T-cell (primary cell): ENCODE measurements around the gene NEDD8. TPM values are rescaled to one million over a fixed set of nuclear protein-coding genes. Genes with fewer than 3 reads are reported as not detected.

Experiments used
- ATAC-seq, 4 experiments: fragments of 200-7000 bp in 3 of 4; fragments of 150-1000 bp in 1 of 4; cut with Tn5 transposase; replicated peaks in 1 of 4; 1 replicate in 3 of 4; 2 replicates in 1 of 4; pipeline ENCODE4 v1.10.0; 2021; ENCODE audit warnings: moderate library complexity in 3 of 4, mild to moderate bottlenecking in 2 of 4, moderate number of reproducible peaks in 1 of 4
- CTCF ChIA-PET, 2 donors: fragments of 300-600 bp; sonication (Branson Sonifier 250); formaldehyde crosslinking; loops; one replicate each; lab custom pipeline; 2022; ENCODE audit warnings: antibody characterized with exemption in 2 of 2; lab: Charles Lee
- POLR2A ChIA-PET, 2 donors: fragments of 300-600 bp; sonication (Branson Sonifier 250); formaldehyde crosslinking; loops; one replicate each; lab custom pipeline; 2022; ENCODE audit warnings: antibody characterized with exemption in 2 of 2; lab: Charles Lee
- DNase-seq, 35 experiments: peaks; one replicate each; pipeline versions ENCODE4 v3.0.0 to v3.0.0-alpha.2; 2013 to 2023
- H3K27ac ChIP-seq: one replicate; pipeline ENCODE4 v1.5.1; 2013; ENCODE audit warnings: low read length
- H3K27me3 ChIP-seq, 2 experiments: replicated peaks in 1 of 2; 1 replicate in 1 of 2; 2 replicates in 1 of 2; pipeline versions ENCODE4 v1.6.1 to v1.7.0; 2013; ENCODE audit warnings: low read length in 1 of 2, mixed read lengths in 1 of 2; ENCODE audit not compliant: control insufficient read depth in 2 of 2, insufficient read depth in 2 of 2; ENCODE audit errors: extremely low read depth in 1 of 2
- H3K36me3 ChIP-seq, 2 donors: 1 replicate in 1 of 2; 2 replicates in 1 of 2; pipeline versions ENCODE4 v1.6.1 to v1.7.0; 2013; ENCODE audit warnings: low read length in 1 of 2; ENCODE audit not compliant: control insufficient read depth in 2 of 2, insufficient read depth in 1 of 2; ENCODE audit errors: extremely low read depth in 1 of 2
- H3K4me1 ChIP-seq, 2 experiments: 1 replicate in 1 of 2; 2 replicates in 1 of 2; pipeline versions ENCODE4 v1.6.1 to v1.7.0; 2013; ENCODE audit warnings: low read length in 2 of 2, mixed read lengths in 1 of 2; ENCODE audit not compliant: insufficient read depth in 2 of 2, control insufficient read depth in 1 of 2; ENCODE audit errors: extremely low read depth in 1 of 2
- H3K4me3 ChIP-seq, 2 donors: 1 replicate in 1 of 2; 2 replicates in 1 of 2; pipeline versions ENCODE4 v1.5.1 to v1.7.0; 2013; ENCODE audit warnings: mild to moderate bottlenecking in 2 of 2, low read length in 1 of 2, moderate library complexity in 1 of 2; ENCODE audit not compliant: control insufficient read depth in 1 of 2; ENCODE audit errors: extremely low read depth in 1 of 2
- H3K9me3 ChIP-seq: 2 replicates; pipeline ENCODE4 v1.7.0; 2013
- H3K27ac Mint-ChIP-seq, 2 donors: one replicate each; pipeline ENCODE4 v1.8.0; 2020 to 2021; ENCODE audit warnings: mild to moderate bottlenecking in 2 of 2, mixed read lengths in 2 of 2
- H3K27me3 Mint-ChIP-seq, 2 donors: one replicate each; pipeline ENCODE4 v1.8.0; 2021 to 2022; ENCODE audit warnings: mixed read lengths in 2 of 2
- H3K36me3 Mint-ChIP-seq: one replicate; pipeline ENCODE4 v1.8.0; 2021; ENCODE audit warnings: mixed read lengths
- H3K4me1 Mint-ChIP-seq, 3 donors: one replicate each; pipeline ENCODE4 v1.8.0; 2020 to 2022; ENCODE audit warnings: mixed read lengths in 3 of 3, mild to moderate bottlenecking in 1 of 3
- H3K4me3 Mint-ChIP-seq, 3 donors: one replicate each; pipeline ENCODE4 v1.8.0; 2020 to 2022; ENCODE audit warnings: mild to moderate bottlenecking in 3 of 3, mixed read lengths in 3 of 3, moderate library complexity in 3 of 3
- H3K9me3 Mint-ChIP-seq, 3 donors: one replicate each; pipeline ENCODE4 v1.8.0; 2020 to 2022; ENCODE audit warnings: mixed read lengths in 3 of 3
- WGBS: methylation state at CpG from one replicate; pipeline ENCODE4 v1.1.5; 2013; ENCODE audit warnings: missing lambda C conversion rate; ENCODE audit not compliant: insufficient coverage; 5-methylcytosine and 5-hydroxymethylcytosine counted together
- total RNA-seq, 35 experiments: library from RNA in 6 of 35; stranded (reverse) in 6 of 35; fragments of 120-200 nt in 1 of 35; gene quantifications; one replicate each; pipeline versions ENCODE4 v1.2.1 to v1.2.4 and lab custom pipeline; 2013 to 2026

NEDD8 gene
- total RNA-seq, 5 donors from 2014 or later (not counting 1 experiment from before 2014, with no cell fraction given): 92.1 to 107 (median 101) TPM

DNA sequence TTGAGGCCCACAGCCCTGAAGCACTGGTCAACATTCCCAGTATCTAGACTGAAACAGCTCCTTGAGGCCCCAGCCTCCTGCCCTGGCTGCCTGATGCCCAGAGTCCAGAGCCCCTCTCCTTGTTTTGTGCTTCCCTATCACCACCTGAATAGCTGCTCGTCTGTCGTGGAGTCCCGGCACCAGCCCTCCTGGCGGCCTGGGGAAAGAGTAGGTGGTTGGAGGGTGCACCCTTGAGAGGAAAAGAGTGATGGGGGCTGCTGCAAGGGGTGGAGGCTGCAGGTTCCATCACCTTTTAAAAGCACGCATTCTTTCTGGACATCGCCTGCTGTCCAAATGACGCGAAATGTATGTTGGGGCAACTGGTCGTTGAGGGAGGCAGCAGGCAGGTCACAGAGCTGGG, 36.1 kb upstream of the NEDD8 start:
- Mint-ChIP-seq H3K27me3 (no peaks in the 10 kb centered on the region), H3K4me3 (no peak overlapping the region), H3K27ac (no peak overlapping the region), H3K4me1 (peaks cover 24 to 30% (median 28%) of the 10 kb centered on the region in 3 donors), H3K36me3 (peaks cover 34% of the 10 kb centered on the region), H3K9me3 (no peaks in the 10 kb centered on the region)
- CTCF ChIA-PET: interaction anchor here in 1 of 2 donors (0.7 kb wide), 1 partner anchor 170 kb away, joined by 4 read pairs; no protein-coding TSS in a partner anchor
- 100% methylated on average over 5 of the region's 9 CpGs for WGBS
- peaks cover 14 to 45% of the 10 kb centered on the region in 2 donors for H3K36me3 ChIP-seq
- H3K4me3 ChIP-seq: no peak overlapping the region
- H3K27ac ChIP-seq: no peak overlapping the region
- no peak for ATAC-seq
- POLR2A ChIA-PET: no interaction called here
- H3K4me1 ChIP-seq: peaks cover 10 to 21% of the 10 kb centered on the region in 2 experiments
- H3K9me3 ChIP-seq: no peaks in the 10 kb centered on the region
- no peaks in the 10 kb centered on the region for H3K27me3 ChIP-seq
- DNase-seq: no peak

GRCh38 chr14:24267516-24267915, 35.3 kb upstream of the NEDD8 start:
- Histone ChIP-seq H3K9me3 (no peaks in the 10 kb centered on the region), H3K27ac (no peak overlapping the region), H3K36me3 (peaks cover 18 to 45% of the 10 kb centered on the region in 2 donors), H3K27me3 (no peaks in the 10 kb centered on the region), H3K4me3 (no peak overlapping the region), H3K4me1 (peaks cover 9 to 21% of the 10 kb centered on the region in 2 experiments)
- ChIA-PET POLR2A (no interaction called here), CTCF (no interaction called here)
- ATAC-seq (no peak), DNase-seq (no peak)
- Mint-ChIP-seq H3K9me3 (no peaks in the 10 kb centered on the region), H3K4me3 (no peak overlapping the region), H3K4me1 (peaks cover 19 to 24% (median 22%) of the 10 kb centered on the region in 3 donors), H3K27me3 (no peaks in the 10 kb centered on the region), H3K27ac (no peak overlapping the region), H3K36me3 (peaks cover 35% of the 10 kb centered on the region)
- 100% methylated on average over 8 of the region's 9 CpGs for WGBS

DNA sequence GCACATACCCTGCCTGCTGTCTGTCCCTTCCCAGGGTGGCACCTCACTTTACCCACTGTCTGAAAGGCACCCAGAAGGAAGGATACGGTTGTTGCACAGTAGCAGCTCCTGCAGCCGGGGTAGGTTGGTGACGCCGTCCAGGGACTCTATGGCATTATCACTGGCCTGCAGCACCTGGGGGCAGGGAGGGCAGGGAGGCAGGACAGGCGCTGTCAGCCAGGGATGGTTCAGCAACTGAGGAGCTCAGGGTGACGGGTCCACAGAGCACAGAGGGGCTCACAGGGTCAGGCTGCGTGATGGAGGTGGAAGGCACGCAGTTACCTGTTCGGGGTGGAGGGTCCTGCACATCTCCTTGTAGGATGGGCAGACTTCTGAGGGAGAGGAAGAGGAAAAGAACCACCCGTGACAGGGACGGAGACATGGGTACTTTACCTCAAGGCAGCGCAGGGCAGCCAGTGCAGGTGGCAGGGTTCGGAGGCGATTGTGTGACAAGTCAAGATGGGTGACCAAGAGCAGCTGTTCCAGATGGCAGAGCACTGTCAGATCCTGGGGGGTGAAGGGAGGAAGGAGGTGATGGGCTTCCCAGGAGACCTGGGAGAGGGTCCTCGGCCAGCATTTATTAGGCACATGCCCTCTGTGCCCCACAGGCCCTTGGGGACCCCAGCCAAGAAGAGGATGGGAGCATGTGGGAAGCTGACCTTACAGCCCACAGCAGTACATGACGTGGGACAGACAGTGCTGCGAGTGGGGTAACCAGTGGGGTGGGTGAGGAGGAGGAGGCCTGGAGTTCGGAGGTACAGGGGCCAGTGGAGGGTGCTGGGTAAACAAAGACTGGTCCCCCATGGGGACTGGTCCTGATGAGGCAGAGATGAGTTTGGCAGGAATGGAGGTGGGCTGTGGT, 34.4 kb upstream of the NEDD8 start:
- no peaks in the 10 kb centered on the region for H3K27me3 ChIP-seq
- Mint-ChIP-seq H3K27me3 (no peaks in the 10 kb centered on the region), H3K4me3 (no peak overlapping the region), H3K4me1 (peaks cover 10 to 15% (median 13%) of the 10 kb centered on the region in 3 donors), H3K36me3 (peaks cover 38% of the 10 kb centered on the region), H3K27ac (peak overlapping the region in 1 of 2 donors; percentile 7), H3K9me3 (no peaks in the 10 kb centered on the region)
- CTCF ChIA-PET: interaction anchor here in 1 of 2 donors (1.0 kb wide), 1 partner anchor 44 kb away, joined by 3 read pairs; the partner anchor contains the start of gene LTB4R2
- H3K4me1 ChIP-seq: peaks cover under 1 to 15% of the 10 kb centered on the region in 2 experiments
- no peak overlapping the region for H3K27ac ChIP-seq
- H3K36me3 ChIP-seq: peaks cover 18 to 45% of the 10 kb centered on the region in 2 donors
- no peak overlapping the region for H3K4me3 ChIP-seq
- H3K9me3 ChIP-seq: no peaks in the 10 kb centered on the region
- POLR2A ChIA-PET: interaction anchor here in 1 of 2 donors (1.2 kb wide), 1 partner anchor 20 kb away, joined by 4 read pairs; no protein-coding TSS in a partner anchor
- ATAC-seq (no peak), DNase-seq (no peak)
- 91% methylated on average over 18 of the region's 18 CpGs for WGBS

- Histone ChIP-seq H3K27ac (no peak overlapping the region), H3K27me3 (no peaks in the 10 kb centered on the region), H3K36me3 (peaks cover 18 to 40% of the 10 kb centered on the region in 2 donors), H3K9me3 (no peaks in the 10 kb centered on the region), H3K4me1 (no peaks in the 10 kb centered on the region), H3K4me3 (no peak overlapping the region)
- no peaks in the 10 kb centered on the region for H3K9me3 Mint-ChIP-seq
- whole genome bisulfite sequencing: 93% methylated on average over 3 of the region's 6 CpGs
- H3K27ac Mint-ChIP-seq: no peak overlapping the region
- ChIA-PET POLR2A (interaction anchor here in 1 of 2 donors (0.6 kb wide), 1 partner anchor 51 kb away, joined by 3 read pairs; the partner anchor contains the start of gene CHMP4A), CTCF (interaction anchor here in 1 of 2 donors (0.6 kb wide), 1 partner anchor 10 kb away, joined by 3 read pairs; no protein-coding TSS in a partner anchor)
- H3K36me3 Mint-ChIP-seq: peaks cover 43% of the 10 kb centered on the region
- H3K4me3 Mint-ChIP-seq: no peak overlapping the region
- ATAC-seq: no peak
- no peaks in the 10 kb centered on the region for H3K27me3 Mint-ChIP-seq
- no peak for DNase-seq
- H3K4me1 Mint-ChIP-seq: peaks cover 0 to 7% (median 2%) of the 10 kb centered on the region in 3 donors
Measured at GRCh38 chr14:24264298-24264697, 32.1 kb upstream of the NEDD8 start.

DNA sequence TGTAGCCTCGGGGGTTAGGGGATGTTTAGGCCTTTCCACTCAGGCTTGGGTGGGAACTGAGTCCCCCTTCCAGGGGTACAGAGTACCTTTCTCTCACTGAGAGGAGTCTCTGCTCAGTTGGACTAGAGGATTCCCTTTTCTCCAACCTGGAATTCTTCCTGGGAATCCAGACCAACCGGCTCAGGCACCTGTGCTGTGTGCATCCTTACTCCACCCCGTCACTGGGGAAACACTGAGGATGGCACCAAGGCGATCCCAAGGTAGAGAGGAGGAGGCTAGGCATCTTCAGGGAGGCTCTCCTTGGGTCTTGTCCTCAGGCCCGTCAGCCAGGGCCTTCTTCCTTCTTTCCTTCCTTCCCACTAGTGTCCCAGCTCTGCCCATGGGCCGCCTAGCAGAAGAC, 31.7 kb upstream of the NEDD8 start:
- Histone ChIP-seq H3K27ac (no peak overlapping the region), H3K9me3 (no peaks in the 10 kb centered on the region), H3K36me3 (peaks cover 13 to 38% of the 10 kb centered on the region in 2 donors), H3K27me3 (no peaks in the 10 kb centered on the region), H3K4me1 (no peaks in the 10 kb centered on the region), H3K4me3 (no peak overlapping the region)
- Mint-ChIP-seq H3K4me1 (peaks cover 0 to 7% (median 0%) of the 10 kb centered on the region in 3 donors), H3K36me3 (peaks cover 40% of the 10 kb centered on the region), H3K4me3 (no peak overlapping the region), H3K9me3 (no peaks in the 10 kb centered on the region), H3K27me3 (no peaks in the 10 kb centered on the region), H3K27ac (no peak overlapping the region)
- no peak for DNase-seq
- ChIA-PET CTCF (interaction anchor here in 1 of 2 donors (0.6 kb wide), 1 partner anchor 11 kb away, joined by 3 read pairs; no protein-coding TSS in a partner anchor), POLR2A (no interaction called here)
- WGBS: no CpG with 5 or more reads among the region's 6 CpGs
- ATAC-seq: no peak

GRCh38 chr14:24262821-24263733, 30.9 kb upstream of the NEDD8 start, which contains the start of gene TGM1:
TSS of gene TGM1 (minus strand) at chr14:24263177. CDS start at chr14:24262352, 825 bp downstream.
- Mint-ChIP-seq H3K4me3 (no peak within 1 kb of the TSS), H3K27me3 (no peaks in the 10 kb centered on the region), H3K27ac (no peak within 1 kb of the TSS), H3K36me3 (peaks cover 38% of the 10 kb centered on the region), H3K4me1 (peaks cover 0 to 7% (median 0%) of the 10 kb centered on the region in 3 donors), H3K9me3 (no peaks in the 10 kb centered on the region)
- ChIA-PET CTCF (no interaction called here), POLR2A (no interaction called here)
- ATAC-seq: no peak
- Histone ChIP-seq H3K36me3 (peaks cover 8 to 36% of the 10 kb centered on the region in 2 donors), H3K27me3 (no peaks in the 10 kb centered on the region), H3K4me1 (no peaks in the 10 kb centered on the region), H3K4me3 (no peak within 1 kb of the TSS), H3K9me3 (no peaks in the 10 kb centered on the region), H3K27ac (no peak within 1 kb of the TSS)
- WGBS: 90% methylated on average over 13 of the region's 14 CpGs
- DNase-seq: no peak
